ENCODE measurements around the gene LHPP.

DNA sequence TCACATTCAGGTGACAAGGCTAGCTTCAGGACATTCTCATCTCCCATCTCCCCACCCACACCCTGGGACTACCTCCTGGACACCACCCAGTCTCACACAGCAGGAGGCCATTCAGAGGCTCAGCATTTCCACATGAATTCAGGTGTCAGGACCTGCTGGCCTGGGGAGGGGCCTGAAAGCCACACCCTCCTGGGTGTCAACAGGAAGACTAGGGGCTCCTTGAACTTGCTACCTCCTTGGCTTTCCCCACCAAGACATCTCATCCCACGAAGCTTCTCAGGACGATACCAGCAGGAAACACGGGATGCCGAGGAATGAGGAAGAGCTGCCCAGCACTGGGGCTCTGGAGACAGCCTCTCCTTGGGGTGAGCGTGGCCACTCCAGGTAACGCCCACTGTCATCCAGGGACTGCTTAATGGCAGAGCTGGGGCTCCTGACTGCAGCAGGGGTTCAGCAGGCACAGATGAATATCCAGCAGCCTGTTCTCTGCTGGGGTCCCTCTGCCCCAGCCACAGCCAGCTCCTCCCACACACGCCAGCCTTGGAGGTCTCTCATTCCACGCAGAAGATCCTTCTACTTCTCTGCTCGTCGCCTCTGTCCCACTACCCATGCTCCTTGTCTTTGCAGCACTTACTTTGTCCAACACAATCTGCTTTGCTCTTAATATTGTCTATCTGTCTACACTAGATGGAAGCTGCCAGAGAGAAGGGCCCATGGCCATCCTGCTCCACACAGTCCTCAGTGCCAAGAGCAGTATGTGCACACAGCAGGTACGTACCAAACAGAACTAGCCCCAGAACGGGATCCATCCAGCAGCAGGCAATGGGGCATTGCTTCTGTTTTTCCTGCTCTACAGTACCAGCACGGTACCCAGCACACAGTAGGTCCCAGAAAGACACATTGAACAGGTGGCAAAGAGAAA lies 193.8 kb downstream of the LHPP start:
- TF ChIP-seq, protein P1, sequence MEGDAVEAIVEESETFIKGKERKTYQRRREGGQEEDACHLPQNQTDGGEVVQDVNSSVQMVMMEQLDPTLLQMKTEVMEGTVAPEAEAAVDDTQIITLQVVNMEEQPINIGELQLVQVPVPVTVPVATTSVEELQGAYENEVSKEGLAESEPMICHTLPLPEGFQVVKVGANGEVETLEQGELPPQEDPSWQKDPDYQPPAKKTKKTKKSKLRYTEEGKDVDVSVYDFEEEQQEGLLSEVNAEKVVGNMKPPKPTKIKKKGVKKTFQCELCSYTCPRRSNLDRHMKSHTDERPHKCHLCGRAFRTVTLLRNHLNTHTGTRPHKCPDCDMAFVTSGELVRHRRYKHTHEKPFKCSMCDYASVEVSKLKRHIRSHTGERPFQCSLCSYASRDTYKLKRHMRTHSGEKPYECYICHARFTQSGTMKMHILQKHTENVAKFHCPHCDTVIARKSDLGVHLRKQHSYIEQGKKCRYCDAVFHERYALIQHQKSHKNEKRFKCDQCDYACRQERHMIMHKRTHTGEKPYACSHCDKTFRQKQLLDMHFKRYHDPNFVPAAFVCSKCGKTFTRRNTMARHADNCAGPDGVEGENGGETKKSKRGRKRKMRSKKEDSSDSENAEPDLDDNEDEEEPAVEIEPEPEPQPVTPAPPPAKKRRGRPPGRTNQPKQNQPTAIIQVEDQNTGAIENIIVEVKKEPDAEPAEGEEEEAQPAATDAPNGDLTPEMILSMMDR (IDR thresholded peaks at IDR 0.05 in 8 of 11, conservative IDR thresholded peaks at IDR 0.05 in 3 of 11) = no peak
- no peak for TF ChIP-seq POLR2AphosphoS5 (IDR thresholded peaks at IDR 0.05)

All from spleen (tissue), 7 donors.